Measurements from ENCODE around the gene HOXB7.

Gene HOXB7

GRCh38 chr17:48565022-48565554 is 45.7 kb downstream of the HOXB7 start:
- DNase-seq, result no peak

DNA sequence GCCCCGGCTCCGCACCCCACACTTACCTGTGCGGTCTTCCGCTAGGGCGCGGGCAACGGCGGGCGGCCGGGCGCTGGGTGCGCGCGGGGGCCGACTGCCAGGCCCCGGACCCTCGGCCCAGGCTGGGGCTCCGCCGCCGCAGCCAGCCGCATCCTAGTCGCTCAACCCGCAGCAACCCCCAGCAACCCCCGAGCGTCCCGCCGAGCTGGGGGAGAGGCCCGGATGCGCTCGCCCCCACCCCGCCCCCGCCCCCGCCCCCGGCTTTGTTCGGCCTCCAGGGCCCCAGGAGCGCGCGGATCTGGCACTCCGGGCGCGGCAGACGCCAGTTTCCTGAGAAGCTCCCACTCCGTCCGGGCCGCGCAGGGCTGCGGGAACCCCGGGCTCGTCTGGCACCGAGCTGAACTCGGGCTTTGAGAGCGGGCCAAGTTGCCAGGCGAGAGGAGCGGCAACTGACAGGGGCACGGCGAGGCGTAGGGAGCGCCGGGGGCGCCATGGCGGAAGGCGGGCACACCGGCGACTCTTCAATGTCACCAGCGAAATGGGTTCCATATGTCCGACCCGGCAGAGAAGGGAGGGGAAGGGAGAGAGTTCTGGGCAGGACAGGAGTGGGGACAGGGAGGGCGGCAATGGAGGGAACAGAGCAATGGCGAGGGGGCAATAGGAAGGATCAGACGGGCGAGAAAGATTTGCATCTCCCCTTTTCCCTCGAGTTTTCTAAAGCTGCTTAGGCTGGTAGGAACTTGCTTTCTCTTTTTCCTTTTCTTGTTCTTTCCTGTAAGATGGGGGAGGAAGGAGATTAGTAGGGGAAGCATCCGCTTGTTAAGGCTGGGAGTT is 46.4 kb downstream of the HOXB7 start:
- no peak for DNase-seq

GRCh38 chr17:48563867-48564187 is 47.0 kb downstream of the HOXB7 start:
- DNase-seq, result no peak

GRCh38 chr17:48563385-48563838 is 47.4 kb downstream of the HOXB7 start:
- no peak for DNase-seq

- no peak for DNase-seq
Observed at GRCh38 chr17:48562934-48563333, 47.9 kb downstream of the HOXB7 start.

- DNase-seq, result no peak
Observed at GRCh38 chr17:48561884-48562810, 48.7 kb downstream of the HOXB7 start.

DNA sequence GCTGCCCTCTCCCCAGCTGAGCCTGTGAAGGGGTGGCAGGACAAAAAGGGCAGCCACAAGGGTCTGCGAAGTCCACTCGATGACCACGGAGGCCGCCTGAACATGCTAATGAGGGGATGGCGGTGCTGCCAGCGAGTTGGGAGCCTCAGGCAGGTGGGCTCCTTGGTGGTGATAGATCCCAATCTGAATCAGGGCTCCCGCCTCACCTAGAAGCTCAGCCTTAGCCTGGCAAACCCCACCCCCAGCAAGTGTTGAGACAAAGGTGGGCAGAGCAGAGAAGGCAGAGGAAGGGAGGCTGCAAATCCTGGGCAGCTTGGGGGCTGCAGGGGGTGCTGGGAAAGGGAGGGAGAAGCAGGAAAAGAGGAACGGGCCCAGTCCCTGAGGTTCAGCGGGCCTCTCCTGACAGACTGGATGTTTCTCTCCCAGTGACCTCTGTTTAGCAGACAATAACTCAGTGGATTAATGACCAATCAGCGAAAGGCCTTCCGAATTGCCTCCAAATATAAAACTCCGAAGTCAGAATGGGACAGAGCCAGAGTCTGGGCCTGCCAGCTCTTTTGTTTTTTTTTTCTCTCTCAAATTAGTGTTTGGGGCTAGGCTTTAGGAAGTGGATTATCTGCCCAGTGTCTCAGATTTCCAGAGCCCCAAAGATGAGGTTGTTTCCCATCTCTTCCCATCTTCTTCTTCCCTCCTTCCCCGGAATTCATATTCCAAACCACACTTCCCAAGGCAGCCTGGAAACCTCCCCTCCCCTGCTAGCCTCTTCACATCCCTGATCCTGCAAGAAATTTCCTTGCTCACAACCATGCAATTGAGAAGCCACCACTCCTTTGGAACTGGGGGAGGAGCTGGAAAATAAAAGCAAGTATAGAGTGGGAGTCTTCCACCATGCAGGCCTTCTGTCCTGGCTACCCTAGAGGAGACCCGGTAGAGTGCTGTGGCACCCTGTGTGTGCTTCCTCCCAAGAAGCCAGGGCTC is 50.7 kb downstream of the HOXB7 start:
- DNase-seq, result no peak

- no peak for DNase-seq
Observed at GRCh38 chr17:48559122-48559839, 51.5 kb downstream of the HOXB7 start.

GRCh38 chr17:48558831-48559121 is 52.0 kb downstream of the HOXB7 start:
- DNase-seq, result no peak

GRCh38 chr17:48558057-48558830 is 52.6 kb downstream of the HOXB7 start:
- DNase-seq, result no peak

Data from inflammatory macrophage treated with lipopolysaccharide for 4 hours (primary cell).